Measurements from ENCODE around the gene PRKCD.

Gene PRKCD

DNA sequence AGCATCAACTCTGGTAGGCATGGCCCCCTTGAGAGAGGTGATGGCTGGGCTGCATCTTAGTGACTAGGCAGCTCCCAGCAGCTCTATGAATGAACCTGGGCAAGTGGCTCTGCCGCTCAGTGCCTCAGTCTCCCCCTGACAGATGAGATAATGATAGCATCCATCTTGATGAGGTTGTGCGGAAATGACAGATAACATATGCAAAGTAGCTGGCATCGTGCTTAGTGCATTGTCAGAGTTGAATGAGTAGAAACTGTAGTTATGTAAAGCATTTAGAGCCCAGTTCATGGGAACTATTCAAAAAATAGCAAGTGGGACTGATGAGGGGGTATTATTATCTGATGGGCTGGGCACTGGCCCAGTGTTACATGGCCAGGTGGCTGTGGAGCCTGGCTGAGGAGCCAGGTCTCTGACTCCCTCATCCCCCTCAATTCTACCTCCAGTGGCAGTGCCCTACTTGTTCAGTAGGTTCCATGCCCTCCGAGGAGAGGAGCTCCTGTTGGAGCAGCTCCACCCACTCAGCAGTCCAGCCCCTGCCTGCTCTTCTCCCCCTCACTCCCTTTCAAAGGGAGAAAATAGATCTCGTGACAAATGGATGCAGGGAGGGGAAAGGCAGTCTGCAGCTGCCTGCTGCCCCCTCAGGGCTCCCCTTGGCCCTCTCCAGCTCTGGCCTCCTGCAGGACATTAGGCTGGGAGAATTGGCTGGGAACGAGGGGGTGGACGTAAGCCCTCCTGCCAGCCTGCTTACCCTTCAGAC lies 6.6 kb downstream of the PRKCD start:
- Mint-ChIP-seq H3K27ac (no peak overlapping the region), H3K4me3 (no peak overlapping the region), H3K36me3 (ENCODE audit: low read depth) (no peaks in the 10 kb centered on the region), H3K9me3 (no peaks in the 10 kb centered on the region), H3K27me3 (ENCODE audit: low read depth) (no peaks in the 10 kb centered on the region), H3K4me1 (ENCODE audit: low read depth) (peaks cover 35% of the 10 kb centered on the region)
- no peak for DNase-seq (ENCODE audit: low spot score)

DNA sequence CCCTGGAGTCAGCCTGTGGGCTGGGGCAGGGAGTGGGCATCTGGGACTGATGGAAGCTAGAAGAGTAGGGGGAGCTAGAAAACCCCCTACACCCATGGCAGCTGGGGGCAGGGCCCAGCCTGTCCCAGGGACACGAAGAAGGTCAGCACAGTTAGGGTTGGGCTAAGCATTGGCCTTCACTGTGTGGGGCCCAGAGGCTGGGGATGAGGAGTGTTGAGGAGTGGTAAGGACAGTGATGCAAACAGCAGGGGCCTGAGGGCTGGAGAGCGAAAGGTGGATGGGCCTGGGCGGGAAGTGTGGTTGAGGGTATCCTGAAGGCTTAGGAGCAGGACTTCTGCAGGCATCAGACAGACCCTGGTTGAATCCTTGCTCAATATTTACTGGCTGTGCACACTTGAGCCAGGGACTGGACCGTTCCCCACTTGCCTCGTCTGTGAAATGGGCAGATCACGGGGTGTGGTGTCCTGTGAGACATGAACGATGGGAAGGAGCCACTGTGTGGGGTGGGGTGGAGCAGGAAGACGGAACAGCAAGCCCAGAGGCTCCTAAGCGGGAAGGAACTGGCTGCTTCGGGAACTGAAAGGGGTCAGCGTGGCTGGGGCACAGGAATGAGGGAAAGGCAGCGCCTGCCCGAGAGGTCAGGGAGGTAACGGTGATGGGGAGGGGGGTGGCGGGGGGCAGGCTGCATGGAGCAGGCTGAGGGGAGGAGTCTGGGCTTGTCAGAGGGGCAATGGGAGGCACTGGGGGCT lies 7.3 kb downstream of the PRKCD start:
- Mint-ChIP-seq H3K9me3 (no peaks in the 10 kb centered on the region), H3K27me3 (ENCODE audit: low read depth) (no peaks in the 10 kb centered on the region), H3K27ac (no peak overlapping the region), H3K36me3 (ENCODE audit: low read depth) (peaks cover 2% of the 10 kb centered on the region), H3K4me1 (ENCODE audit: low read depth) (peaks cover 28% of the 10 kb centered on the region), H3K4me3 (no peak overlapping the region)
- DNase-seq (ENCODE audit: low spot score), result no peak

DNA sequence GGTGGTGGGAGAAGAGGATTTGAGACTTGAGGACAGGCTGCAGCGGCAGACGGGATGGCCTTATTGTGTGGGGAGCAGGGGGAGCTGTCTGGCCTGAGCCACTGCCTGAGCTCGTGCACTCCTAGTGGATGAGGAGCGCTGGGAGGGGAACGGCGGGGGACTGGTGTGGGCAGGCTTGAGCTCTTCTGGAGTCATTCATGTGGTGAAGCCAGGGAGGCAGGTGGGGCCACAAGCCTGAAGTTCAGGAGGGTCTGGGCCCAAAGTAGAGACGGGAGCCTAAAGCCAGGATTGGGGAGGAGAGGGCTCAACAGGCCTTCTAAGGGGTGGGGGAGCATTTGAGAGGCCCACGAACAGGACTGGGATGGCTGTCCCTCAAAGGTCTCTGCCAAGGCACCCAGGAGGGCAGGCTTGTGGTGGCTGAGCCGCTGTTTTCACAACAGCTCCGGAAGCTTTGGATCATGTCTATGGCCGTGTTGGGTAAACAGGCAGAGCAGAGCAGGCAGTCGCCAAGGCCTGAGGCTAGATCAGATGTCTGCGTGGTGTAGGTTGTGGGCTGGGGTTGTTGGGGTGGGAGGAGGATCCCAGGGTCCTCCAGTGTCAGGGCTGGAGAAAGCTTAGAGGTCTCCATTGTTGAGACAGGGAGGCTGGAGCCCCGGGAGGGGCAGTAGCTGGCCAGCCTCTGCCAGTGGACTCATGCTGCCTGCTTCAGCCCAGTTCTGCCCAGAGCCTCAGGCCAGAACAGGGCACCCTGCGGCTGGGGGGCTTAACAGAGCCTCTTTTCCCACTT lies 8.2 kb downstream of the PRKCD start:
- H3K36me3 Mint-ChIP-seq (ENCODE audit: low read depth), result peaks cover 2% of the 10 kb centered on the region
- H3K27ac Mint-ChIP-seq, result no peak overlapping the region
- no peaks in the 10 kb centered on the region for H3K27me3 Mint-ChIP-seq (ENCODE audit: low read depth)
- H3K4me1 Mint-ChIP-seq (ENCODE audit: low read depth), result peaks cover 27% of the 10 kb centered on the region
- DNase-seq (ENCODE audit: low spot score), result no peak
- no peaks in the 10 kb centered on the region for H3K9me3 Mint-ChIP-seq
- H3K4me3 Mint-ChIP-seq, result no peak overlapping the region

DNA sequence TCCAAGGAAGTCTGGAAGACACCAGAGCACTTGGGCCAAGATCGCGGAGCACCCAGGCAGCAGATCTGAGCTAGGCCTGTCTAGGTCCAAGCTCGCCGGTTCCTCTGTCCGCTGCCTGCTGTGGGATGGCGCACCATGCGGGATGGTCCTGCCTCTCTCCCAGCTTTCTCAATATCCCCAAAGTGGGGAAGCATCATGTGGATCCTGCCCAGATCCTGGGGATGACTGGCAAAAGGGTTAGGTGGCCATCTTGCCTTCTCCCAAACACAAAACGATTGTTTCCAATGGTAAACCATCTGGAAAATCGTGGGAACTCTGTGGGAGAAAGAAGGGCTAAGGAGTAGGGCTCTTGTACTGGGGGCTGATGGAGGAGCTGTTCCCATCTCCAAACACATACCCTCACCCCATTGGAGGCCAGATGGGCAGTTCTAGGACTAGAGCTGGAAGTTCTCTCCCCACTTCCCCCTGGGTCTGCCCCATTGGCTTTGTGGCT lies 8.9 kb downstream of the PRKCD start:
- Mint-ChIP-seq H3K27me3 (ENCODE audit: low read depth) (no peaks in the 10 kb centered on the region), H3K27ac (no peak overlapping the region), H3K9me3 (no peaks in the 10 kb centered on the region), H3K4me1 (ENCODE audit: low read depth) (peaks cover 27% of the 10 kb centered on the region), H3K36me3 (ENCODE audit: low read depth) (peaks cover 2% of the 10 kb centered on the region), H3K4me3 (no peak overlapping the region)
- no peak for DNase-seq (ENCODE audit: low spot score)

DNA sequence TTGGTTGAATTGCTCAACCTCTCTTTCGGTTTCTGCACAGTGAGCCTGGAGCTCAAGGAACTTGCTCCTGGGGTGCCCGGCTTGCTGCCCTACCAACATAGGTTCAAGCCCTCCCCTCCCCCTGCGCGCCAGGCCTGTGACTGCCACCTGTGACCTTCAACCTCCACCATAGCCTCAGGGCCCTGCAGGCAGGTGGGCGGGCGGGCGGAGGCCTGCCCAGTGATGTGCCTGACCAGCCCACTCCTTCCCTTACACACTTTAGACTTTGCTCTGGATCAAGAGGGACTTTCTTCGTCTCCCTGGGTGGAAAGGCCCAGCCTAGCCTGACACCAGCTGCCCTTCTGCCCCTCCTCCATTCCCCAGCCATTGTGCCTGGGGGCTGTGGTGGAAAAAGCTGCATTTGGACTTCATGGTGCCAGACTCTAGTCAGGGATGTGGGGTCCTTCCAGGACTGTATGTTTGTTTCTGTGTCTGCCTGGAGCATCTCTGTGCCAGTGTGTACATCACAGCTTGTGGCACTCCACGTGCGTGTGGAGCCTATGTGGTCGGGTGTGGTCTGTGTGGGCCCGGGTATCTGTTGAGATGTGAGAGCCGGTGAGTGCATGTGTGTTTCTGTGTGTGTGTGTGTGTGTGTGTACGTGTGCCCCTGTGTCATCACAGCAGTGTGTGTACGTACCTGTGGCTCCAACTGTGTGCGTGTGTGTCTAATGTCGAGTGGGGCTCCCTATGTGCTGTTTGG lies 9.5 kb downstream of the PRKCD start:
- Mint-ChIP-seq H3K4me1 (ENCODE audit: low read depth) (peaks cover 27% of the 10 kb centered on the region), H3K27ac (peak overlapping the region; percentile 44), H3K36me3 (ENCODE audit: low read depth) (peaks cover 2% of the 10 kb centered on the region), H3K4me3 (no peak overlapping the region), H3K27me3 (ENCODE audit: low read depth) (no peaks in the 10 kb centered on the region), H3K9me3 (no peaks in the 10 kb centered on the region)
- DNase-seq (ENCODE audit: low spot score), result peak; percentile 17

DNA sequence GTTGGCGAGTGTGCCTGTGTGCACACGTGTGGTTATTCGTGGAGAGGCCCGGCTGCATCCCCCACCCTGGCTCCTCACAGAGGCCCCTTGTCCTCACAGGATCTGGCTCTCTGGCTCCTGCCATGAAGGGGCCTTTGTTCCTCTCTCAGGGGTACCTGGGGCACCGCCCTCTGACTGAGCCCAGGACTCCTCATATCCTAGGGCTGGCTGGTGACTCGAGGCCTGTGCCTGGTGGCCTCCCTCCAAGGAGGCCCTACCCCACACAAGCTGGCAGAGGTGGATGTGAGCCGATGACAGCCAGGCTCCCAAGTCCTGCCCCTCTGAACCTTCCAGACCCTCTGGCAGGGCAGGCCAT lies 10.0 kb downstream of the PRKCD start:
- DNase-seq (ENCODE audit: low spot score), result no peak
- peaks cover 2% of the 10 kb centered on the region for H3K36me3 Mint-ChIP-seq (ENCODE audit: low read depth)
- H3K27me3 Mint-ChIP-seq (ENCODE audit: low read depth), result no peaks in the 10 kb centered on the region
- H3K4me3 Mint-ChIP-seq, result no peak overlapping the region
- H3K9me3 Mint-ChIP-seq, result no peaks in the 10 kb centered on the region
- H3K27ac Mint-ChIP-seq, result no peak overlapping the region
- H3K4me1 Mint-ChIP-seq (ENCODE audit: low read depth), result peaks cover 27% of the 10 kb centered on the region

DNA sequence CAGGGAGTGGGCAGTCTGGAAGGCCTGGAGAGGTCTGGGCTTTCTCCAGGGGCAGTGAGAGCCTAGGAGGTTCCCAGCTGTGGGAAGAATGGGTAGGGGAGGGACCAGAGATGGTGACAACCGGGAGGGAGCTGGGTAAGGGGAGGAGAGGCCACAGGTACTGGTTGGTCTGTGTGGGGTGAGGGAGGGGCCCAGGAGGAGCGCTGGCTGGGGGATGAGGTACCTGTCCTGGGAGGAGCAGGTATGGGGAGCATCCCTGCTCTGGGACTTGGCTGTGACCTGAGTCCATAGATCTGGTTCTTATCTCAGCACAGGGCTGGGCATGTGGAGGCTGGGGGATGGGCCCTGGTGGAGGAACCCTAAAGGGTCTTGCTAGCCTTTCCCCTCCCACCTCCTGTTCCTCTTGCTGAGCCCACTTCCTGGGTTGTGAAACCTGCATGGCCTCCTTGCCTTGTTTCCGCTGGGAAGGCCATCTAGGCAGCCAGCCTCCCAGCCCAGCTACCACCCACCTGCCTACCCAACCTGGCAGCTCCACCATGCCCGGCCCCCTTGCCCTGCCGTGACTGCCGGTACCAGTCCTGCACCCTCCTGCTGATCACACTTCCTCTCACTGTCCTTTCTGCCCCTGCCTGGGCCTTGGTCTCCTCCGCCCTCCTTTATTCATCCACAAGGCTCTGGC lies 11.0 kb downstream of the PRKCD start:
- Mint-ChIP-seq H3K27me3 (ENCODE audit: low read depth) (no peaks in the 10 kb centered on the region), H3K4me3 (no peak overlapping the region), H3K27ac (no peak overlapping the region), H3K4me1 (ENCODE audit: low read depth) (peaks cover 23% of the 10 kb centered on the region), H3K9me3 (no peaks in the 10 kb centered on the region), H3K36me3 (ENCODE audit: low read depth) (peaks cover 2% of the 10 kb centered on the region)
- no peak for DNase-seq (ENCODE audit: low spot score)

DNA sequence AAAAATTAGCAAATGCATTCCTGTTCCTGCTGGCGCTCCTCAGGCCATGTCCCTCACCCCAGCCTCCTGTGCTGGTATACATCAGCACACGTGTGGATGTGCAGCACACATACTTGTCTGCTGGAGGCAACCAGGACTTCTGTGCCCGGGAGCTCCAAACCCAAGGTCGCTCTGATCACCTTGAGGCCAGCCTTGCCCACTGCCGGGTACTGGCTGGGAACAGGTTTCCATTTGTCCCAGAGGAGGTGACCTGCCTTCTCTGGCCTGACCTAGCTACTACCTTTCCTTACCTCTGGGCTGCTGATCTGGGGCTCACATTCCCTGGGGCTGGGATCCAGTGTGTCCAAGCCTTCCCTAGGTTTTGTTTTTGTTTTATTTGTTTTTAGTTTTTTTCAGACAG lies 12.1 kb downstream of the PRKCD start:
- Mint-ChIP-seq H3K9me3 (no peaks in the 10 kb centered on the region), H3K4me3 (no peak overlapping the region), H3K4me1 (ENCODE audit: low read depth) (peaks cover 23% of the 10 kb centered on the region), H3K27me3 (ENCODE audit: low read depth) (no peaks in the 10 kb centered on the region), H3K36me3 (ENCODE audit: low read depth) (peaks cover 2% of the 10 kb centered on the region), H3K27ac (no peak overlapping the region)
- DNase-seq (ENCODE audit: low spot score), result no peak

DNA sequence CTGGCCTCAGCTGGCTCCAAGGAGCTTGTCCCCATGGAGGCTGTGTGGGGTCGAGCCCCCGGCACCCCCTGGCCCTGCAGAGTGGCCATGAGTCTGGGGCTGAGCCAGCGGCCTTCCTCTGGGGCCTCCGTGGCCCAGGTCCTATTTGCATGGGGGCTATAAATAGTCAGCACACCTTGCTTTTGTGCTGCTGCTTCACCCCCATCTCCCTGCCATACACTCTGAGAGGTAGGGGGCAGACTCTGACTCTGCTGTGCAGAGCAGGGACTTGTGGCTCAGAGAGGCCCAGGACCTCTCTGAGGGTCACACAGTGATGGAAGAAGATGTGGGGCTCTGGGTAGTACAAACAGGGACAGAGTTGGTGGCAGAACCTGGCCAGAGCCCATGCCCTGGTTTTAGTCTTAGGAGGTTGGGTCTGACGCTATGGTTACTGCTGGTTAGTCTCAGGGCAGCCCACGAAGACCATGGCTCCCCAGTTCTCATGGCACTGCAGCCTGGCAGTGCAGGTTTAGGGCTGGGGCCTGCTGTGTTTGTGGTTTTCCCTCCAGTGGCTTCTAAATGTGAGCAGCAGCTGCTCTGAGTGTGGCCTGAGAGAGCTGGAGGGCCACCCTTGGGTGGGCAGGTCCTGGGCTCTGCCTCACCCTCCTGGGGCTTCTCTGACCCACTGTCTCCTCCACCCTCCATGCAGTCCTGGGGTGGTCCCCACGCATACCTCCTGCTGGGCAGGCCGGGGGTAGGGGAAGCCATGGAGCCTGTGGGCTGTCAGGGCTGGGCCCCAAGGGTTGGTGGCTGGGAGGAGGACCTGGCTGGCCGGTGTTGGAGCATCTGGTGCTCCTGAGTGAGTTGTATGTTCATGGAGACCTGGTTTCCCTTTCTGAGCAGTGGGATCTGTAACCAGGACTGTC lies 13.6 kb downstream of the PRKCD start:
- Mint-ChIP-seq H3K4me3 (no peak overlapping the region), H3K36me3 (ENCODE audit: low read depth) (peaks cover 2% of the 10 kb centered on the region), H3K9me3 (no peaks in the 10 kb centered on the region), H3K4me1 (ENCODE audit: low read depth) (peaks cover 13% of the 10 kb centered on the region), H3K27me3 (ENCODE audit: low read depth) (no peaks in the 10 kb centered on the region), H3K27ac (no peak overlapping the region)
- DNase-seq (ENCODE audit: low spot score), result no peak

DNA sequence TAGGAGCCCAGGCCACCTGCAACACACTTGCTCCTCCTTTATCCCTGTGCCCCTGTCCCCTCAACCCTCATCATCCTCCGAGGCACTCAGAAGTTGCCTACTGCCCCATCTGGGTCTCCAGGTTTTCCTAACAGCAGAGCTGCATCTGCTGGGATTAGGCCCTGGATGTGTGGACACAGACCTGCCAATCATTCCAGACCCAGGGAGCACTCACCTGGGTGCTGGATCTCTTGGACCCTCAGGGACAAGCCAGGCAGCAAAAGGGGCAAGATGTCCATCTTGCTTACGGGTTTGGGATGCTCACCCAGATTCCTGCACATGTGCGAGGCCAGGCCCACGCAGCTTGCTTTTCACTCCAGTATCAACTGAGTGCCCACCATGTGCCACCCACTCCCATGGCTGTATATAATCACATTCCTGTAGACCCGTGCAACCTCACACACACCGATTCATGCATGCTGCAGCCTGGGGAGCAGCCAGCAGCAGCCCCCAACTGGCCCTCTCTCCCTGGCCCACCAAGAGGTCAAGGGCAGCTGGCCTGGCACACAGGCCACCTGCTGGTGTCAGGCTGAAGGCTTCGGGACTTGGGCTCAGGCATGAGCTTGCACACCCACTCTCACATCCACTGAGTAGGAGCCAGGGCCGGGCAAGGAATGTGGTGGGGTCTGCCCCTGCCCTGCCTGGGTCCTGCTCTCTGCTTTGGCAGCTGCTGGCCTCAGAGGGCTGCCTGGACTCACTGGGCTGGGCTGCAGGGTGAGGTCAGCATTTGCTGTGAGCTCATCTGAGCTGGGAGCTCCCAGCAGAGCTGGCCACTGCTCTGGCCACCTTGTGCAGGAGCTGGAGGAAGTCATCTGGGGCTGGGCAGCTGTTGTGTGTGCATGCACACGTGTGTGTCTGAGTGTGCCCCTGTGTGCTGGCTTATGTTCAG lies 14.9 kb downstream of the PRKCD start:
- peaks cover 2% of the 10 kb centered on the region for H3K36me3 Mint-ChIP-seq (ENCODE audit: low read depth)
- no peak for DNase-seq (ENCODE audit: low spot score)
- no peaks in the 10 kb centered on the region for H3K4me1 Mint-ChIP-seq (ENCODE audit: low read depth)
- no peak overlapping the region for H3K4me3 Mint-ChIP-seq
- H3K9me3 Mint-ChIP-seq, result no peaks in the 10 kb centered on the region
- H3K27ac Mint-ChIP-seq, result no peak overlapping the region
- no peaks in the 10 kb centered on the region for H3K27me3 Mint-ChIP-seq (ENCODE audit: low read depth)

DNA sequence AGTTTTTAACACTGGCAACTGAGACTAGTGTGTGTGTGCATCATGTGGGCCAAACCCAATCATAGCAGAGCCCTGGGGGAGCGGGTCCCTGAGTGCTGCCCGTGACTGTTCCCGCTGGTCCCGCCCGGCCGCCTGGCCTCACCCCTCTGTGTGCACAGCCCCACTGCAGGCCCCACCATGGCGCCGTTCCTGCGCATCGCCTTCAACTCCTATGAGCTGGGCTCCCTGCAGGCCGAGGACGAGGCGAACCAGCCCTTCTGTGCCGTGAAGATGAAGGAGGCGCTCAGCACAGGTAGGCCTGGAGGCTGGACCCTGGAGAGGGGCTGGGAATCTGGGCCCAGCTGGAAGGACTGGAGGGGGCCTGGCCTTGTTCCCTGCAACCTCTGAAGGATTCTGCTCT lies 17.2 kb downstream of the PRKCD start:
- Mint-ChIP-seq H3K27ac (no peak overlapping the region), H3K36me3 (ENCODE audit: low read depth) (peaks cover 1% of the 10 kb centered on the region), H3K27me3 (ENCODE audit: low read depth) (no peaks in the 10 kb centered on the region), H3K4me1 (ENCODE audit: low read depth) (no peaks in the 10 kb centered on the region), H3K4me3 (no peak overlapping the region), H3K9me3 (no peaks in the 10 kb centered on the region)
- DNase-seq (ENCODE audit: low spot score), result no peak

DNA sequence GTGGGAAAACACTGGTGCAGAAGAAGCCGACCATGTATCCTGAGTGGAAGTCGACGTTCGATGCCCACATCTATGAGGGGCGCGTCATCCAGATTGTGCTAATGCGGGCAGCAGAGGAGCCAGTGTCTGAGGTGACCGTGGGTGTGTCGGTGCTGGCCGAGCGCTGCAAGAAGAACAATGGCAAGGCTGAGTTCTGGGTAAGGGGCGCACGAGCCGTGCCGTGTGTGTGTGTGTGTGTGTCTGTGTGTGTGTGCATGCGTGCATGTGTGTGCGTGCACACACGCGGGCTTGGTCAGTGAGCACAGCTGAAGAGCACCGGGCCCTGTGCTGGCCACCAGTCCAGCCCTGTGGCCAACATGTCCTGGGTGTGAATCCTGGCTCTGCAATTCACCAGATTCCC lies 18.6 kb downstream of the PRKCD start:
- no peak overlapping the region for H3K27ac Mint-ChIP-seq

More for the DNA sequence above, 18.6 kb downstream of the PRKCD start:
- DNase-seq (ENCODE audit: low spot score), result no peak
- Mint-ChIP-seq H3K4me1 (ENCODE audit: low read depth) (no peaks in the 10 kb centered on the region), H3K4me3 (no peak overlapping the region), H3K27me3 (ENCODE audit: low read depth) (no peaks in the 10 kb centered on the region), H3K9me3 (no peaks in the 10 kb centered on the region), H3K36me3 (ENCODE audit: low read depth) (no peaks in the 10 kb centered on the region)

All from T-helper 2 cell treated with Interferon-gamma antibody and Interleukin-4, amounts not matched to agents 5 μg/mL and 100 μg/mL, for 36 hours (primary cell).